HL-60 (cell line): ENCODE data around the gene NR2C1.

Experiments used
- GABPA ChIP-seq: IDR thresholded peaks from 2 replicates; pipeline ENCODE4 v1.6.1; 2012; ENCODE audit warnings: low read depth
- POLR2AphosphoS5 ChIP-seq: IDR thresholded peaks from 2 replicates; pipeline ENCODE4 v1.6.1; 2012; ENCODE audit warnings: low read depth
- TF ChIP-seq, protein P1 (sequence below): IDR thresholded peaks from one replicate; pipeline ENCODE4 v1.5.1; 2011; ENCODE audit warnings: low read length, control low read depth, inconsistent platforms; ENCODE audit not compliant: insufficient read depth
- TF ChIP-seq, protein P2 (sequence below): IDR thresholded peaks from 2 replicates; pipeline ENCODE4 v1.6.1; 2012; ENCODE audit warnings: low read depth; ENCODE audit not compliant: insufficient replicate concordance

DNA sequence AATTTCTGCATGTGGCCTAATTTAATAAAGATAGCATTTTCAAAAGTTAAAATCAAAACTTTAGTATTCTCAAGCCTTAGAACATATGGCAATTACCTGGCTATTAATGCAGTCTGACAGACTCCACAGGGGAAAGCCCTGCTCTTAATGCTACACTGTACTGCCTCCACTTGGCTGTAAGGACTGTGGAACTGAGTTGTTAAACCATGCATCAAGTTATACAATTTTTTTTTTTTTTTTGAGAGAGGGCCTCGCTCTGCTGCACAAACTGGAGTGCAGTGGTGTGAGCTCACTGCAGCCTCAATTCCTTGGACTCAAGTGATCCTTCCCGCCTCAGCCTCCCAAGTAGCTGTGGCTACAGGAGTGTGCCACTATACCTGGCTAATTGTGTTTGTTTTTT, 50.9 kb downstream of the NR2C1 start:
- TF ChIP-seq, protein P1, sequence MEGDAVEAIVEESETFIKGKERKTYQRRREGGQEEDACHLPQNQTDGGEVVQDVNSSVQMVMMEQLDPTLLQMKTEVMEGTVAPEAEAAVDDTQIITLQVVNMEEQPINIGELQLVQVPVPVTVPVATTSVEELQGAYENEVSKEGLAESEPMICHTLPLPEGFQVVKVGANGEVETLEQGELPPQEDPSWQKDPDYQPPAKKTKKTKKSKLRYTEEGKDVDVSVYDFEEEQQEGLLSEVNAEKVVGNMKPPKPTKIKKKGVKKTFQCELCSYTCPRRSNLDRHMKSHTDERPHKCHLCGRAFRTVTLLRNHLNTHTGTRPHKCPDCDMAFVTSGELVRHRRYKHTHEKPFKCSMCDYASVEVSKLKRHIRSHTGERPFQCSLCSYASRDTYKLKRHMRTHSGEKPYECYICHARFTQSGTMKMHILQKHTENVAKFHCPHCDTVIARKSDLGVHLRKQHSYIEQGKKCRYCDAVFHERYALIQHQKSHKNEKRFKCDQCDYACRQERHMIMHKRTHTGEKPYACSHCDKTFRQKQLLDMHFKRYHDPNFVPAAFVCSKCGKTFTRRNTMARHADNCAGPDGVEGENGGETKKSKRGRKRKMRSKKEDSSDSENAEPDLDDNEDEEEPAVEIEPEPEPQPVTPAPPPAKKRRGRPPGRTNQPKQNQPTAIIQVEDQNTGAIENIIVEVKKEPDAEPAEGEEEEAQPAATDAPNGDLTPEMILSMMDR, result no peak
- TF ChIP-seq GABPA (no peak), POLR2AphosphoS5 (no peak)
- TF ChIP-seq, protein P2, sequence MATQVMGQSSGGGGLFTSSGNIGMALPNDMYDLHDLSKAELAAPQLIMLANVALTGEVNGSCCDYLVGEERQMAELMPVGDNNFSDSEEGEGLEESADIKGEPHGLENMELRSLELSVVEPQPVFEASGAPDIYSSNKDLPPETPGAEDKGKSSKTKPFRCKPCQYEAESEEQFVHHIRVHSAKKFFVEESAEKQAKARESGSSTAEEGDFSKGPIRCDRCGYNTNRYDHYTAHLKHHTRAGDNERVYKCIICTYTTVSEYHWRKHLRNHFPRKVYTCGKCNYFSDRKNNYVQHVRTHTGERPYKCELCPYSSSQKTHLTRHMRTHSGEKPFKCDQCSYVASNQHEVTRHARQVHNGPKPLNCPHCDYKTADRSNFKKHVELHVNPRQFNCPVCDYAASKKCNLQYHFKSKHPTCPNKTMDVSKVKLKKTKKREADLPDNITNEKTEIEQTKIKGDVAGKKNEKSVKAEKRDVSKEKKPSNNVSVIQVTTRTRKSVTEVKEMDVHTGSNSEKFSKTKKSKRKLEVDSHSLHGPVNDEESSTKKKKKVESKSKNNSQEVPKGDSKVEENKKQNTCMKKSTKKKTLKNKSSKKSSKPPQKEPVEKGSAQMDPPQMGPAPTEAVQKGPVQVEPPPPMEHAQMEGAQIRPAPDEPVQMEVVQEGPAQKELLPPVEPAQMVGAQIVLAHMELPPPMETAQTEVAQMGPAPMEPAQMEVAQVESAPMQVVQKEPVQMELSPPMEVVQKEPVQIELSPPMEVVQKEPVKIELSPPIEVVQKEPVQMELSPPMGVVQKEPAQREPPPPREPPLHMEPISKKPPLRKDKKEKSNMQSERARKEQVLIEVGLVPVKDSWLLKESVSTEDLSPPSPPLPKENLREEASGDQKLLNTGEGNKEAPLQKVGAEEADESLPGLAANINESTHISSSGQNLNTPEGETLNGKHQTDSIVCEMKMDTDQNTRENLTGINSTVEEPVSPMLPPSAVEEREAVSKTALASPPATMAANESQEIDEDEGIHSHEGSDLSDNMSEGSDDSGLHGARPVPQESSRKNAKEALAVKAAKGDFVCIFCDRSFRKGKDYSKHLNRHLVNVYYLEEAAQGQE, result no peak
